ENCODE measurements around the gene IBA57.

IBA57 gene

GRCh38 chr1:228197555-228198147 is 32.0 kb downstream of the IBA57 start:
- no peak for DNase-seq

- DNase-seq, result no peak
These were observed 33.5 kb downstream of the IBA57 start for GRCh38 chr1:228198977-228199590.

GRCh38 chr1:228204958-228205357 is 39.4 kb downstream of the IBA57 start:
- no peak for DNase-seq

- no peak for DNase-seq
These were observed 40.2 kb downstream of the IBA57 start for GRCh38 chr1:228205526-228206436.

- no peak for DNase-seq
These were observed 41.2 kb downstream of the IBA57 start for GRCh38 chr1:228206582-228207351.

GRCh38 chr1:228207381-228207810 is 41.8 kb downstream of the IBA57 start:
- DNase-seq, result no peak

GRCh38 chr1:228207851-228208821 is 42.5 kb downstream of the IBA57 start, which contains the start of gene OBSCN:
Gene OBSCN (plus strand): TSS chr1:228208044. CDS start chr1:228211784, 3,740 bp downstream.
- no peak for DNase-seq

GRCh38 chr1:228208831-228209551 is 43.4 kb downstream of the IBA57 start:
- DNase-seq, result no peak

GRCh38 chr1:228209657-228210056 is 44.1 kb downstream of the IBA57 start:
- no peak for DNase-seq

- DNase-seq, result no peak
These were observed 44.6 kb downstream of the IBA57 start for GRCh38 chr1:228210076-228210651.

- peak in 2 of 6 experiments; percentile 5 to 20 for DNase-seq
These were observed 45.3 kb downstream of the IBA57 start for GRCh38 chr1:228210712-228211530.

GRCh38 chr1:228211531-228212414 is 46.2 kb downstream of the IBA57 start:
- DNase-seq, result peak in 1 of 6 experiments; percentile 13

GRCh38 chr1:228212415-228212965 is 46.9 kb downstream of the IBA57 start:
- DNase-seq, result no peak

GRCh38 chr1:228212966-228213844 is 47.6 kb downstream of the IBA57 start:
- DNase-seq, result peak; percentile 74 to 89 (median 86)

GRCh38 chr1:228213917-228214808 is 48.6 kb downstream of the IBA57 start:
- DNase-seq, result peak in 1 of 6 experiments; percentile 9

Measured in stimulated activated naive CD4-positive, alpha-beta T cell (primary cell).